T47D (cell line): ENCODE data around the gene CCDC112.
A peak's percentile ranks its signal among the peaks of the same experiment; 100 is the strongest.
"Not testable (repeated sequence)": the region's sequence is repeated elsewhere in the genome, so short reads cannot be mapped to it uniquely, and the experiment has no call there.

Source experiments
- DNase-seq, 2 experiments: peaks; one replicate each; pipeline versions ENCODE4 v3.0.0 to v3.0.0-alpha.2; 2011 to 2012; ENCODE audit warnings: low read depth in 1 of 2, low spot score in 1 of 2
- JUND ChIP-seq: IDR thresholded peaks from 2 replicates; pipeline ENCODE4 v1.6.1; 2012; ENCODE audit warnings: low read depth
- in situ Hi-C: cut with HindIII; loops from 2 replicates; pipeline ENCODE4 v1.10.0; 2016; ENCODE audit warnings: low sequenced_read_pairs, low pct_unique_long_range_greater_than_20kb

Gene CCDC112

DNA sequence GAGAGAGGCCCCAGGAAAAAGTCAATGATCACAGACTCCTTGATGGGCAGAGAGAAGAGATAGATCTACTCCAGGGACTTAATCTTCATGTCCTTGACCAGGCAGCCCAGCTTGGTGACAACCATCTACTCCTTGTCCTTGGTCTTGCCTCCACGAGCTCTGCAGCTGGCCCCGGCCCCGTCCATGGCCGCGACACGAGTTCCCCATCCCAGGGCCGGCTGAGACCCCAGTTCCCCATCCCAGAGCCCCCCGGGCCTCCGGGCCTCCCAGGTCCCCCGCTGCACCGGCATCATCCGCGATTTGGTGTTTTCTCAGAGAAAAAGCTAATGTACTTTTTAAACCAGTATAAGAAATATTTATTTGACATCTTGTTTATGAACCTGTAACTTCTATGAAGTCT lies 31.2 kb downstream of the CCDC112 start:
- DNase-seq = no peak
- TF ChIP-seq JUND = no peak
- in situ Hi-C loops = no loop called here

DNA sequence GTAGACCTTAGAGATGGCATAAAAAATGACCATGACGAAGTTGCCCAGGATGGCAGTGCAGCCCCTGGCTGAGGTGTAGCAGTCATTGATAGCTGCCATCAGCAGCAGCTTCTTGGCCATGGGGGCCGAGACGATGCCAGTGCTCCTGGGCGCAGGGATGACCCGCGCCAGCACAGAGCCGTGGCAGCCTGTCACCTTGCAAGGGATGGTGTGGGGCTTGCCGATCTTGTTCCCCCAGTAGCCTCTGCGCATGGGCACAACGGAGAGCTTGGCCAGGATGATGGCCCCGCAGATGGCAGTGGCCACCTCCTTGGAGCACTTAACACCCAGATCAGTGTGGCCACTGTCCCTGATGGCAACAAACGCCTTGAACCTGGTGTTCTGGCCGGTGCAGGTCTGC lies 31.7 kb downstream of the CCDC112 start:
- DNase-seq = no peak

DNA sequence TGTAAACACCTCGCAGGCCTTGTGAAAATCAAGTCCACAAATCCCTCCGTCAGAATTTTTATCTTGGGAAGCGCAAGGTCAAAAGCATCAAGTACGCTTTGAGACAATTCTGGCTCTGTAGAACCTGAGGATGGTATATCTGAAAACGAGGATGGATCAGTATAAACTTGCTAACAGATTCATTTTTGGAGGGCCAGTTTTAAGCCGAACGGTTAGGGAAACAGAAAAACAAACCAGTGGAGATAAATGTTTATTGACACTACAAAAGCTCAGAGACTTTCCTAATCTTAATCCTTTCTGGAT lies 33.4 kb downstream of the CCDC112 start:
- in situ Hi-C loops = no loop called here
- TF ChIP-seq JUND = no peak

More for the DNA sequence above, 31.7 kb downstream of the CCDC112 start:
- TF ChIP-seq JUND = no peak
- in situ Hi-C loops = no loop called here

DNA sequence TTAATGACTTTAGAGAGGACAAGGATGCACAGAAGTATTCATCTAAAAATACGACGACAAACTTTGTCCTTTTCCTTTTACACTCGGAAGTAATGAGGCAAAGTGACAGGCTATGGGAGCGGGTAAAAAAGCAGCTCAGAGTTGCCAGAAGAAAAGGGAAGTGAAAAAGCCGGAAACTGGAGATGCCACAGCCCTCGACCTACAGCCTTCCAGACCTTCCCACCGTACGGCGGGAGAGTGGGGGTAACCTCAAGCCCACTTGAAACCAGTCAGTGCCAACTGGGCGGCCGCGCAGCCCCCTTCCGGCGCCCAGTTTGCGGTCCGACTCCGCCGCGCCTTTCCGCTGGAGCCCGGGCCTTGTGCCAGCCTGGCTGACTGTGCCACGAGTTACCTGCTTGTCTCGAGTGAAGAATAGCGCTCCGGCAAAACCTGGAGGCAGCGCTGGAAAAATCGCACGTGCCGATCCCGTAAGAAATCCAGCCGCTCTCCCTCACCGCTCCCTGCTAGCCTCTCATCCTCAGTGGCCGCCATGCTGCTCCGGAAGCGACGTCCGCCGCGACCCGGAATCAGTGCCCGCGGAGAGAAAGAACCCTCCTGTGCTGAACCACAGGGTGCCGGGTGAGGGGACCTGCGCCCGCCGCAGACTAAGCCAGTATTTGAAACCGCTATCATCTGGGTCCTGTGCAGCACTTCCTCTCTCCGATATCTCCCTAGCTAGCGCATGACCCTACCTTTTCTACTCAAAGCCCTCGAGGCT lies 34.0 kb downstream of the CCDC112 start, which contains the start of gene PGGT1B:
Gene PGGT1B, minus strand, starts transcription at position 557 of the 757 bp plus-strand sequence. Its CDS starts 26 bp downstream, at position 531.
- DNase-seq = peak; percentile 62 to 68
- in situ Hi-C loops = no loop called here
- no peak for TF ChIP-seq JUND

More for the DNA sequence above, 33.4 kb downstream of the CCDC112 start:
- DNase-seq = no peak

DNA sequence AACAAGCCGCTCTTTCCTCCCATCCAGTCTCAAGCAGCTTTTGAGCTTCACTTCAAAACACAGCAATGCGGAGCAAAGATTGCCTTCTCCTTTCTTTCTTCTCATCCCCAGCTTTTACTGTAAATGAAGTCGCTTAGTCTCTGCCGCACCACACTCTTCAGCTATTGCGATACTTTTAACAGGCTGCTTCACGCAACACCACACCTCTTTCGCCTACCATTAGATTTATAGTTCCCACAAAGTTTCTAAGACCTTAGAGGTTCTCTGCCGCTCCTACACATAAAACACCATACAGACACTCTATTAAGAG lies 34.5 kb downstream of the CCDC112 start:
- TF ChIP-seq JUND = no peak
- DNase-seq = peak in 1 of 2 experiments; percentile 4
- in situ Hi-C loops = no loop called here

DNA sequence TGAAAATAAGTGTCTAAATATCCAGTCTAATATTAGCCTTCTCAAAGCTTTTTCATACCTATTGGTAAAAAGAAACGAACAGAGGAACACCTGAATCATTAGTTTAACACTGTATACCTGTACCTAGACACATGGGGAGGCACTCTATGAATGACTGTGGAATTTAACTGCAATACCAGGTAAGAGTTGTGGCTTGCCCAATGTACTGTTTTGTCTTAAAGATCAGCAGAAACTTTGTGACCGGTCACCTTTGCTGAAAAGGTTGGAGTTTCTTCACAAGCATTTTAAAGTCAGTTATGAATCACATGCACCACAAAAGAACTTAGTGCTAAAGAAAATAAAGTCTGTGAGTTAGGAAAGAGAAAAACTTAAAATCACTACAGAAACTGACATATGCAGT lies 36.2 kb downstream of the CCDC112 start:
- no peak for TF ChIP-seq JUND
- in situ Hi-C loops = no loop called here
- no peak for DNase-seq

DNA sequence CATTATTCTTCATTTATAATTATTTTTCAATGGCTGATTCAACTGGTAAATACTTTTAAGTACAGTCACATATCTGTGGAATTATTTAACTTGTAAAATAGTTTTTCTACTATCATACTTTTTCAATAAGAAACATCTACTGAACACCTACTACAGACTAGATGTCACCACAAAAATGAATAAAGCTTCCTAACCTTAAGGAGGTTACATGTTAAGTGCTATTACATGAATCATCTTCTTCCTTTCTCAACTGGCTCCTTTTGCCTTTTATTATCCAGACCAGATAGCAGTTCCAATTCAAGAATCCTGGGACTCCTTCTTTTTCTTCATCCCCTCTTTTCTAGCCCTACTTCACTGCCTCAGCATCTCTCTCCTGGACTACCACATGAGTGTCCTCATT lies 38.5 kb downstream of the CCDC112 start:
- TF ChIP-seq JUND = no peak
- no peak for DNase-seq
- in situ Hi-C loops = no loop called here

DNA sequence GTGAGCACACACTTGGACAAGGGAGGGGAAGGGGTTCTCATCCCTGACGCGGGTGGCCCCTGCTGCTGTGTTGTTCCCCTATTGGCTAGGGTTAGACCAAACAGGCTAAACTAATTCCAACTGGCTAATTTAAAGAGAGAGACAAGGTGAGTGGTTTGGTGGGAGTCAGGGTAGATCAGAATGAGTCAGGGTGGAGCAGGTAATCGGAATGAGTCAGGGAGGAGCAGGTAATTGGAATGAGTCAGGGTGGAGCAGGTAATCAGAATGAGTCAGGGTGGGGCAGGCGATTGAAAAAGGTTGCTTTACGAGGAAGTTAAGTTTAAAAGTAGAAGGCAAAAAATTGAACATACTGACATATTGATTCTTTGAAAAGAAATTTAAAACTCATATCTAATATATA lies 47.1 kb downstream of the CCDC112 start:
- in situ Hi-C loops, DNase-seq: not testable (repeated sequence)

DNA sequence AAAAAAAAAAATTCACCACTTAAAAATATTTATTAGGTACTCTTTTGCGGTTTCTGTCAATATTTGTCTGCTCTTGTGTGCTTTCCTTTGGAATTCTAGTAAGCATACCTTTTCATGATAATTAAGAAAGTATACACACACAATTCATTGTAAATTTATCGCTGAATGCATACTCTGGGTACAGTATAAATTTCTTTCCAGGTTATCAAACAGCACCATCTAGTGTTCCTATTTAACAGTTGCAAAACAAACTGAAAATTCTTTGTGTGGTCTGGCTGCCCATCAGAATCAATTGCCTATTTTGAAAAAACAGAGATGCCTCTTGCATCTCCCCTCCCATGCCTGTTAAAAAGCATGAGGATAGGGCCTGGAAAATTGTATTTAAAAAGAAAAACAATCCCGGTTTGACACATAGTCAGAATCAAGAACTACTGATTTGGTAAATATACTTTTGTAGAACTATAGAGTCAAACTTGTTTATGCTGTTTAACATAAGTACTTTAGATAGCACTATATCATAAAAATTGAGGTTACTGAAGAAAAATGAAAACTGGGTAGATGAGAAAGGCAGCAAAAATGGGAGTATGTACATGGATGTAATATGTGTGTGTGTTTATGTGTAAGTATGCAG lies 50.0 kb downstream of the CCDC112 start:
- no peak for TF ChIP-seq JUND
- in situ Hi-C loops = no loop called here
- DNase-seq = peak in 1 of 2 experiments; percentile 68

DNA sequence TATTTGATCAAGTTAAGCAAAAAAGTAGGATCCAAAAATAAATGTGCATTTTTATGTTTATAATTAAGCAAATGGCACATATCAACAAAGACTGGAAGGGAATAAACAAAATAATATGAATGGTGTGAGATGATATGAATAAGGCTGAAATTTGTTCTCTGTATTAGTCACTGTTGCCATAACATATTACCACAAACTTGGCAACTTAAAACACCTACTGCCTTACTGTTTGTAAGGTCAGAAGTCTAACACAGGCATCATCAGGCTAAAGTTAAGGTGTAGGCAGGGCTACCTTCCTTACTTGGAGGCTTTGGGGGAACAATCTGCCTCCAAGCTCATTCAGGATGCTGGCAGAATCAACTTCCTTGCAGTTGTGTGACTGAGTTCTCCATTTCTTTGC lies 53.0 kb downstream of the CCDC112 start:
- no peak for TF ChIP-seq JUND
- DNase-seq = no peak
- in situ Hi-C loops = no loop called here

DNA sequence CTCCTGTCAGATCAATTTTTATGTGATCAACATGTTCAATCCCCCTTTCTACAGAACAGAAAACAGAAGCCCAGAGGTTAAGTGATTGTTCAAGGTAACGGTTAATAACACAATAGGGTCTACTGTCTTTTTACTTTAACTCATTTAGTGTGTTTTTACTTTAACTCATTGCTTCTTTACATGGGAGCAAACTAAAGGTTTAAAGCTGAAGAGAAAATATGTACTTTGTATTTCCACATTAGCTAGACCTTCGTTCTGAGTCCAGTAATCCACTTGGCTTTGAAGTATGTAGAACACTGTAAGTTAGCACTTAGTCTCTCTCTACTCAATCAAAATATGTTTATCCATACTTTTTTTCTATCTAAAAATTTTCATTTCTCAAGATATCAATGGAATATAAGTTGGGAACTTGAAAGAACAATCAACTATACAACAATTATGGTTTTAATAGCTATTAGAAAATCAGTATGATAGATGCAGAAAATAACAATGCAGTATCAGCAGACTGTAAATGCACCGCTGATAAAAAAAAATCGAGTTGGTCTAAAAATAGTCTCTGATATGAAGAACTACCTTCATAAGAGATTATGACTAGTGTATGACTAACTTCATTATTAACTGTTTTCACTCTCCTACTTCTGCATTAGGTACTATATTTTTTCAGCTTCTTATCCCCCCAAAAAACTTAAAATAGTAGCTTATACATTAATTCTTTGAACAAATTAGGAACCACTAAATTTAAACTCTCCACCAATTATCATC lies 54.4 kb downstream of the CCDC112 start:
- no peak for DNase-seq
- in situ Hi-C loops = no loop called here
- no peak for TF ChIP-seq JUND

DNA sequence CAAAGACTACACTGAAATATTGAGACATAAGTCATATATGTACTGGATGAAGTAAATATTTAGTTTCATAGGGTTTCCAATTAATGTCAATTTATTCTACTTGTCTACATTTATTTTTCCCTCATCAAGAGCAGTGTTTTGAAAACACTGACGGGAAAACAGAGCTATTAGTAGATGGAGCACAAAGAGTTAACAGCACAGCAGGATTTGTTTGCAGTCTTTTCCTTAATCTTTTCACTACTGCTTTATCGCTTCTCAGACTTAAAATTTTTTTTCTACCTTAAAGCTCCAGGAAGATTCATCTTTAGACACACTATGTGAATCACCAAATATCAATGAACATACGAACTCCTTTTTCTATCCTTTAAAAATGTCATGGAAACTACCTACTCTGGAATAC lies 59.4 kb downstream of the CCDC112 start:
- in situ Hi-C loops = no loop called here
- DNase-seq = no peak
- TF ChIP-seq JUND = no peak

DNA sequence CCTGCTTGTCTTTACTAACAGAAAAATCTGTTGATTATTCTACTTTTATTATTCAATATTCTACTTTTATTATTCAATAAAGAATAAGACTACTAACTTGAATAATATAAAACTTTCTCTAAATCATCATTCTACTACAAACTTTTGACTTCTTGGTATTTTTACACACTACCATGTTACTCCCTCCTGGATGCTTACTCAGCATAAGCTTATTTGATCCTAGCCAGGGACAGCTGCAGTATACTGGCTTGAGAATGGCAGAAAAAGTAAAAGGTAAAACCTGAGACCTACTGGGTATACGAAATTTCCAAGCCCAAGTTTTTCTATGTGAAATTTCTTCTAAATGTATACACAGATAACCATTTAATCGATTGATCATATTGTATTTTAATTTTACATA lies 59.9 kb downstream of the CCDC112 start:
- no peak for TF ChIP-seq JUND
- in situ Hi-C loops = no loop called here
- no peak for DNase-seq

DNA sequence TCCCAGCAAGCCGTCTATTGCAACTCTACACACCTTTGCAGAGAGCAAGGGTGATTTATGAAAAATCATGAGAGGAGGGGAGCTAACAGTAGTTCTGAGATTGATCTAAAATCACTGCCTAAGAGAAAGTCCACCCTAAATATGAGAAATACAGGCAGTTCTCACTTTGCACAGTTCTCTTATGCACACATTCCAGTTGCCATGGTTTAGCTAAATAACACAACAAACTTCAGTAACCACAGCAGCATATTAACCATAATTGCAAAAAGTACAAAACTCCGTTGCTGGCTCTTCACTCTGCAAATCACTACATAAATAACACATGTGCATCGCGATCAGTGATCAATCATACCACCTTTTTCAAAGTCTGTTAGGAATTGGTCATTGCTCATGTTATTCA lies 64.9 kb downstream of the CCDC112 start:
- in situ Hi-C loops = no loop called here
- DNase-seq = no peak

More for the DNA sequence above, 64.9 kb downstream of the CCDC112 start:
- no peak for TF ChIP-seq JUND
